Measurements from ENCODE around the gene DMRTC2.
"Not testable (repeated sequence)": the region's sequence is repeated elsewhere in the genome, so short reads cannot be mapped to it uniquely, and the experiment has no call there.

The DMRTC2 gene

DNA sequence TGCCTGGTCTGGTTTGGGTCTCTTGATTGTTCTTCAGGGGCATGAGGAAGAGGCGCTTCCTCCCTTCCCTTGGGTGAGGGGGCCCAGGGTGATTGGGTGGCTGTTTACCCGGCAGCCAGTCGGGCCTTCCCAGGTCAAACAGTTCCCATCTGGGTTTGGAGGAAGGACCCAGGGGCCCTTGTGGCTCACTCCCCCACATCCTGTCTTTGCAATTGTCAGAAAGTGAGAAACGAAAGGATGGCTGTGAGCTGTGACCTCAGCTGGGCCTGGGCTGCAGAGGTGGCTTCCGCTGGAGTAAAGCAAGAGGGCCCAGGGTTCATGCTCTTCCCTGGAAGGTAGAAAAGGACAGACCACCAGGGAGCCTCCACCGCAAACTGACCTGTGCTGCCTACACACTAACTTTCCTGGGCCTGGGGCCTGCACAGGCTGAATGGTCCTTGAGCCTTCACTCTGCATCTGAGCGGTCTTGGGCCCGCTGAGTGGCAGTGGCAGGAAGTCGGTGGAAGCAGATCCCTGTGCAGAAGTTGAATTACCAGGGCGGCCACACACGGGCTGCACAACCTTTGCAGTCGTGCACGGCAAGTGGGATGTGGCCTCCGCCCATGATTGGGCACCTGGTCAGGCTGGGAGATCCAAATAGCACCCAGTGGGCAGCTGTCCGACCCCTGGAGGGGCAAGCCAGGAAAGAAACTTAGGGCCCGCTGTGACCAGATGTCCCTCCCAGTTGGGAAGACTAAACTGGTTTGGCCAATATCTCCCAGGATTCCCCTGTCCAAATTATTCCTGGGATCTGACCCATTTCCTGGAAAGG is 26.9 kb downstream of the DMRTC2 start:
- DNase-seq: no peak

DNA sequence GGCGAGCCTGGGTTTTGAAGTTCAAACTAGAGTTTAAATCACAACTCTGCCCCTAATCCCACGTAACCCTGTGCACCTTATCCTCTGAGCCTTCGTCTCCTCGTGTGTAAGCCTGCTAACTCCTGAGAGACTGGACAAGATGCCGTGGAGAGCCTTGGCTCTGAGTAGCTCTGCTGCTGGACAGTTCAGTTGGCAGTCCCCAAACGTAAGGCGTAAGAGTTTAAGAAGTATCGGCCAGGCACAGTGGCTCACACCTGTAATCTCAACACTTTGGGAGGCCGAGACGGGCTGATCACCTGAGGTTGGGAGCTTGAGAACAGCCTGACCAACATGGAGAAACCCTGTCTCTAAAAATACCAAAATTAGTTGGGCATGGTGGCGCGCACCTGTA is 27.5 kb downstream of the DMRTC2 start:
- DNase-seq: no peak

- peak in 1 of 2 experiments; percentile 67 for DNase-seq
Observed at GRCh38 chr19:41872775-41873647, 28.2 kb downstream of the DMRTC2 start.

GRCh38 chr19:41875973-41876372 is 31.1 kb downstream of the DMRTC2 start:
- not testable (repeated sequence) for DNase-seq

DNA sequence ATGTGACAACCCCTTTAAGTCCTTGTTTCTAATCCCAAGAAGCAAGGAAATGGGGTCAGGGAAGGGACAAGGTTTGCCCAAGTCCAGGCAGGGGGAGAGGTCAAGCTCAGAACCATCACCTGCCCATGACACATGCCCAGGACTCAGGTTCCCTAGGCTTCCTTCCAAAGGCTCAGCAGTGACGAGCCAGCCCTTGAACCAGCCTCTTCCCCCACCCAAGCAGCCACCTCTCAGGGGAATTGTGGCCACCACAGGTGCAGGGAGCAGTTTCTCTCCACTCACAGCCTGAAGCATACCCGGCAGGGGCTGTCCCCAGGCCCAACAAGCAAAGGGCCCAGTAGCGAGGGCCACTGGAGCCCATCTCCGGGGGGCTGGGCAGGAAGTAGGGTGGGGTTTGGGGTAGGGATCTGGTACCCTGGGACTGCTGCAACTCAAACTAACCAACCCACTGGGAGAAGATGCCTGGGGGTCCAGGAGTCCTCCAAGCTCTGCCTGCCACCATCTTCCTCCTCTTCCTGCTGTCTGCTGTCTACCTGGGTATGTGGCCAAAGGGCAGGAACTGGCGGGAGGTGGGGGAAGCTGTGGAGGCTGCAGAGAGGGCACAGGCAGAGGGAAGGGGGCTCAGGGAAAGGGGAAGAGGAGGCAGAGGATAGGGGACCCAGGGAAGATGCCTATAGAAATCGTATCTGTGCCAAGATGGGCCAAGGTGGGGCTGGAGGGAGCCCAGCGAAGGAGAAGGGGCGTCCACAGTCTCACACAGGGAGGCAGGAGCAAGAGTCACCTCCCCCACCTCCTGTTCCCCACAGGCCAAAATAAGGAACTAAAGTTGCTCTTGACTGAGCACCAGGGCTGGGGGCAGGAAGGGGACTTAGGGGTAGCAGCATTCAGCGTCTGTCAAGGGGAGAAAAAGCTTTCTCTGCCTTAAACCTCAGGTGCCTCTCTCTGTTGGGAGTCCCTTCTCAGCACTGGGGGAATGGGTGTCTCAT is 32.3 kb downstream of the DMRTC2 start, which contains the start of gene CD79A:
TSS of gene CD79A (plus strand) at position 433 of the 986 bp plus-strand sequence. CDS start at position 459, 26 bp downstream.
- DNase-seq: no peak

DNA sequence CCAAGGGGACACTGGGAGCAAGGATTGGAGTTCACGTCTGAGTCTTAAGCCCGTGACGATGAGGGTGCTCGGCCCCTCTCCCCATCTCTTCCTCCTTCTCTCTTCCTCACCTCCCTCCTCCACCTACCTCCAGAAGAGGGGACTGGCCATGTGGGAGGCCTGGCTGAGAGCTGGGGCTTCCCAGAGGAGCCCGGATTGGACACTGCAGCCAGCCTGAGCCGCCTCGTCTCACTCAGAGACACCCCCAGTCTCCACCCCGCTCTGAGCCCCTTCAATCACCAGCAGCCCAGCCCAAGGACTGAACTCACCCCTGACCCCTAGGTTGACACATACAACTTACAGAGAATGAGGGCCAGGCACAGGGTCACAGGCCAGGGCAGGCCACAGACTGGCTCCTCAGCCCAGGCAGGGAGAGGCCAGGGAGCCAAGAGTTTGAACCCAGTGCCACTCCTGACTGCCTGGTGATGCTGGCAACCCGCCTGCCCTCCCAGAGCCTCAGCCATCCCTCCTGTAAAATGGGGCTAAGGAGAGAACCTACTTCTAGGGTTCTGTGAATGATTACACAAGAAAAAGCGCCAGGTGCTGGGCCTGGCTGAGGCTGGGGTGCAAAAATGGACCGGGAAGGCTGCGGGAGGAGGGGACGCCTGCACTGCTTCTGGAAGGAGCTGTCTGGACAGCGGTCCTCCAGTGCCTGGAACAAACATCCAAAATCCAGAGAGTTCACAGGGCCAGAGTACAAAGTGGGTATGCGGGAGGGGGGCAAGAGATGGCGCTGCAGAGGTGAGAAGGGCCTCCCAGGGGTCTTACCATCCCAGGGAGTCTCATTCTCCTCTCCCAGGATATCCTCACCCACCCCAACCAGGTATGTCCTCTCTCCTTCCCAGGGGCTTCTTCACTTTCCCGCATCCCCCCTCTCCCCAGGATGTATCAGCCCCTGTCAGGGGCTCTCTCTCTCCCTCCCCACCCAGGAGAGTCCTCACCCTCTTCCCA is 33.4 kb downstream of the DMRTC2 start:
- DNase-seq: no peak

DNA sequence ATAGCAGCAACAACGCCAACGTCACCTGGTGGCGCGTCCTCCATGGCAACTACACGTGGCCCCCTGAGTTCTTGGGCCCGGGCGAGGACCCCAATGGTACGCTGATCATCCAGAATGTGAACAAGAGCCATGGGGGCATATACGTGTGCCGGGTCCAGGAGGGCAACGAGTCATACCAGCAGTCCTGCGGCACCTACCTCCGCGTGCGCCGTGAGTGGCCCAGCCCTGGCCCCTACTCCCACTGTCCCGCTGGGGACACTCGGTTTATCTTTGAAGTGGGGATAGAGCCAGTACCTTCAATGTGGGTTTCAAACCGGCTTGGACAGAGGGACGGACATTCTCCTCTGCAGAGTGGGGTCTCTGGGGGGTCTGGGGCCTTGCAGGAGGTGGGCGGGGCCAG is 34.2 kb downstream of the DMRTC2 start:
- no peak for DNase-seq

GRCh38 chr19:41879670-41880328 is 35.0 kb downstream of the DMRTC2 start:
- no peak for DNase-seq

GRCh38 chr19:41880329-41880708 is 35.5 kb downstream of the DMRTC2 start:
- DNase-seq: no peak

DNA sequence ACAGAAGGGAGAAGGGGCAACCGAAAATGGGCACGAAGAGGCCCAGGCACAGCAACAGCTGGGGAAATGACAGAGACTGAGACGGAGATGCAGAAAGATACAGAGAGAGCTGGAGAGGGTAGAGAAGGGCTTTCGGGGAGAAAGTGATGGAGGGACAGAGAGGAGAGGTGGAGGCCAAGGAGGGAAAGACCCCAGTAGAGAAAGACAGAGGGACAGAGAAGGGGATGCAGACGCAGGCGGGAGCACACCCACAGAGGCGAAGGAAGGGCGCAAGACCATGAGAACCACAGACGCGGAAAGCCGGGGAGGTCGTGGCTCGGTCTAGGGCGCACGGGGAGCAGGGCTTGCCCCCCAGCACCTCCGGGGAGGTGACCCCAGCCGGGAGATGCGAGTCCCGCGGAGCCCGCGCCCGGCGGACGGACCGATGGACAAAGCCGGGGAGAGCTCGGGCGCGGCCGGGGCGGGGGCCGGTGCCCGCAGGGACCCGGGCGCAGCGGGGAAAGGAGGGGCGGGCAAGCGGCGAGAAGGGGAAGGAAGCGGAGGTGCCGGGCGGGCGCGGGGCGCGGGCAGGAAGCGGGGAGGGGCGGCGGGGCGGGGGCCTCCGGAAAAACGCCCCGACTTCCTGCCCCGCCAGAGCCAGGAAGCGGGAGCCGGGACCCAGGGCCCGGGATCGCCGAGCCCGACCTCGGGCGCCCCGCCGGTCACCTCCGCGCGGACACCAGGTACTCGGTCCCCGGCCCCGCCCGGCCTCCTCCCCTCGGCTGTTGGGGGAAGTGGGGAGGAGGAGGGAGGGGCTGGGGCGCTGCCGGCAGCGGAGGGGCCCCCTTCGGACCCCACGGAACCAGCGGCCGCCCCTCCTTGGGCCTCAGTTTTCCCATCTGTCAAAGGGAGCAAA is 38.0 kb downstream of the DMRTC2 start, which contains the start of gene ARHGEF1:
TSS of gene ARHGEF1 (plus strand) at position 617 of the 895 bp plus-strand sequence. CDS start 4,899 bp downstream, outside the sequence.
- no peak for DNase-seq

GRCh38 chr19:41883463-41883820 is 38.6 kb downstream of the DMRTC2 start:
- no peak for DNase-seq

DNA sequence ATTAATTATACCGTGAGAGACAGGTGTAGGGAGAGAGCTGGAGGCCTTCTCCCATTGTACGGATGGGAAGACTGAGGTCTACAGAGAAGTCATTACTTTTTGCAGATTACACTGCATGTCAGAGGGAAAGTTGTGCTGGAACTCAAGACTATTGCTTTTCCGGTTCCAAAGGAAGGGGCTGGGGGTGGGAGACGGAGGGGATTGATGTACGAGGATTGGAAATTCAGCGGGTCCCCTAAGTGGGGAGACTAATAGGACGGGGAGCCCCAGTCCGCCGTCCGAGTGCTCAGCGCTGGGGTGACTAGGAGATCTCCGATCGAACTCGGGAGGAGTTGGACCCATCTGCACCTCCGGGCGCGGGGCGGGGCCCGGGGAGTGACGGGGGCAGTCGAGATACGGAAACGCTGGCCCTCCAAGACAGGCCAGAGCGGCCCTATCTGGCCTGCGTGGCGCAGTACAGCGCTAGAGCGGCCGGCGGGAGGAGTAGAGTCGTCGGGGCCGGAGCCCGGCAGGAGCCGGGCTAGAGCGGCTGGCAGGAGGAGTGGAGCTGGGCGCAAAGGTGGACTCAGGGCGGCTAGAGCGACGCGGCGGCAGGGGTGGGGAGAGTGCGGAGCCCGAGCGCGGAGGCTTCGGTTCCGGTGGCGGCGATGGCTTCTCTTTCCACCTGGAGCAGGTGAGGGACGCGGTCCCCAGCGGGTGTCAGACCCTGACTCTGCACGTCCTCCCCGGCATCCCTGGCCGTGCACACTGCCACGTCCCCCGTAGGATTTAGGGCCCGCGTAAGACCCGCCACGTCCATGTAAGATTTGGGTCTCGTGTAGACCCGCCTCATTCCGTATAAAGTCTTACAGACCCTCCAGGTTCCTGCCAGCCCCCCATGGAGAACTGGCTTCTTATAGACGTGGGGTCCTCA is 39.2 kb downstream of the DMRTC2 start:
- peak; percentile 94 to 99 for DNase-seq

DNA sequence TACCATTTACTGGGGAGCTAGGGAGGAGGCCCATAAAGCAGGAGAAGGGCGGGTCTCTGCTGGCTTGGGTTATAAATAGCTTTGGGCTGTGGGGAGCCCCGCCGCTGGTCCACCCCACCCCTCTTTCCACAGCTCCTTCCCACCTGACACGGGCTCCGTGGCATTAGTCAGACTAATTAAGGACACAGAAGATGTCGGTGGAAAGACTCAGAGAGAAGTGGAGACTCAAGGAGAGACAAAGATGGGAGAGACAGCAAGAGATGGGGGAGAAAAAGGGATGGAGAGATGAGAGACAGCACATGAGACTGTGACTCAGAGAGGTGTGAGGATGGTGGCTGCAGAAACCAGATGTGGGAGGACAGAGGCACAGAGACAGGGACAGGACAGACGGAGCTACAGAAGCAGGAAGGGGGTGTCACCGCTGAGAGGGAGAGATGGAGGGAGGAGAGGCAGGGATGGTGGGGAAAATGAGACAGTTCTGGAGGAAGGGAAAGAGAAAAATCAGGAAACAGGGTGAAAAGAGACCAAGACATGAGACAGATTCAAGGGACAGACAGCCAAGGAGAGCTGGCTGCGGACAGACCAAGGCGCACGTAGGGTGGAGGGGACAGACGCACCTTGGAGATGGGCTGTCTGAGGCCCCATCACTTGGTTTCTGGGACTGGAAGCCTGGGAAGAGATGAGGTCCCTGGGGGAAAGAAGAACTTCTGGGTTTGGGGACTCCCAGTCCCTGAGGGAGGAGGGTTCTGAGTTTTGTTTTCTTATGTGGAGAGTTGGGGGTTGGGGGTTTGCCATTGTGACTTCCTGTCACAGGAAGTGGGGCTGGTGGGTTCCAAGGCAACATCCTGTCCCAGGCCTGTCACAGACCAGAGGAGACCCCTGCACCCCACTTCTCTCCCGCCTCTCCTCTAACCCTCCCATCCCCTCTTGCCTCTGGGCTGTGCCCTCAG is 42.2 kb downstream of the DMRTC2 start:
- DNase-seq: no peak

GRCh38 chr19:41887711-41888382 is 43.0 kb downstream of the DMRTC2 start:
- DNase-seq: no peak

- DNase-seq: no peak
Observed at GRCh38 chr19:41888926-41889325, 44.1 kb downstream of the DMRTC2 start.

GRCh38 chr19:41889896-41890295 is 45.1 kb downstream of the DMRTC2 start:
- no peak for DNase-seq

DNA sequence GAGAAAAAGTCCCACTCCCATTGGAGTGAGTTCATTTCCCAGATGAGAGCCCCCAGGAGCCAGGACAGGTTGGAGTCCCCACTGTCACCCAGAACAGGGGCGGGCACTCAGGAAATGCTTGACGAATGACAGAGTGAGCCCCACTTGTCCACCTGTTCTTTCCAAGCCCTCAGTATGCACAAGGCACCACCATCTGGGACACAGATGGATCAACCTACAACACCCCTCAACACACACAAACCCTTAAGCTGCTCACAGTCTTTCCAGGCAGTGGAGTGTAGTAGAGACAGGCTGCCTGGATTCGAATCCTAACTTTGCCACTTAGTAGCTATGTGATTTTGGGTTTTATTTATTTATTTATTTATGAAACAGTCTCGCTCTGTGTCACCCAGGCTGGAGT is 46.1 kb downstream of the DMRTC2 start:
- DNase-seq: no peak
